ENCODE results near the gene MAML3.
A peak's percentile ranks its signal among the peaks of the same experiment; 100 is the strongest.
"Not testable (repeated sequence)": the region's sequence is repeated elsewhere in the genome, so short reads cannot be mapped to it uniquely, and the experiment has no call there.

Gene MAML3

GRCh38 chr4:139700568-139700967 lies 453.4 kb downstream of the MAML3 start:
- DNase-seq, result no peak

- not testable (repeated sequence) for DNase-seq
These were observed 455.6 kb downstream of the MAML3 start for GRCh38 chr4:139698167-139698925.

GRCh38 chr4:139696491-139696890 lies 457.5 kb downstream of the MAML3 start:
- no peak for DNase-seq

GRCh38 chr4:139694522-139695107 lies 459.4 kb downstream of the MAML3 start:
- DNase-seq, result no peak

GRCh38 chr4:139692309-139693012 lies 461.5 kb downstream of the MAML3 start:
- no peak for DNase-seq

- DNase-seq, result no peak
These were observed 463.6 kb downstream of the MAML3 start for GRCh38 chr4:139690419-139690818.

- DNase-seq, result no peak
These were observed 464.8 kb downstream of the MAML3 start for GRCh38 chr4:139689093-139689722.

GRCh38 chr4:139686988-139687387 lies 467.0 kb downstream of the MAML3 start:
- no peak for DNase-seq

- DNase-seq, result no peak
These were observed 467.9 kb downstream of the MAML3 start for GRCh38 chr4:139686130-139686529.

GRCh38 chr4:139685180-139685579 lies 468.8 kb downstream of the MAML3 start:
- no peak for DNase-seq

GRCh38 chr4:139684351-139684750 lies 469.6 kb downstream of the MAML3 start:
- DNase-seq, result no peak

- no peak for DNase-seq
These were observed 471.2 kb downstream of the MAML3 start for GRCh38 chr4:139682741-139683151.

GRCh38 chr4:139682309-139682708 lies 471.7 kb downstream of the MAML3 start:
- no peak for DNase-seq

- no peak for DNase-seq
These were observed 476.9 kb downstream of the MAML3 start for GRCh38 chr4:139676913-139677585.

GRCh38 chr4:139676365-139676764 lies 477.6 kb downstream of the MAML3 start:
- DNase-seq, result no peak

- no peak for DNase-seq
These were observed 478.3 kb downstream of the MAML3 start for GRCh38 chr4:139675651-139676050.

- no peak for DNase-seq
These were observed 479.0 kb downstream of the MAML3 start for GRCh38 chr4:139674875-139675550.

GRCh38 chr4:139672732-139673131 lies 481.3 kb downstream of the MAML3 start:
- peak; percentile 56 for DNase-seq

GRCh38 chr4:139672215-139672614 lies 481.8 kb downstream of the MAML3 start:
- DNase-seq, result no peak

GRCh38 chr4:139670775-139671174 lies 483.2 kb downstream of the MAML3 start:
- DNase-seq, result no peak

GRCh38 chr4:139669890-139670289 lies 484.1 kb downstream of the MAML3 start:
- DNase-seq, result no peak

GRCh38 chr4:139669335-139669734 lies 484.6 kb downstream of the MAML3 start:
- DNase-seq, result no peak

All from NCI-H2029 treated with DMSO at 0.1 percent for 48 hours (cell line).